ENCODE measurements around the gene ANKRD35.

ANKRD35 gene

DNA sequence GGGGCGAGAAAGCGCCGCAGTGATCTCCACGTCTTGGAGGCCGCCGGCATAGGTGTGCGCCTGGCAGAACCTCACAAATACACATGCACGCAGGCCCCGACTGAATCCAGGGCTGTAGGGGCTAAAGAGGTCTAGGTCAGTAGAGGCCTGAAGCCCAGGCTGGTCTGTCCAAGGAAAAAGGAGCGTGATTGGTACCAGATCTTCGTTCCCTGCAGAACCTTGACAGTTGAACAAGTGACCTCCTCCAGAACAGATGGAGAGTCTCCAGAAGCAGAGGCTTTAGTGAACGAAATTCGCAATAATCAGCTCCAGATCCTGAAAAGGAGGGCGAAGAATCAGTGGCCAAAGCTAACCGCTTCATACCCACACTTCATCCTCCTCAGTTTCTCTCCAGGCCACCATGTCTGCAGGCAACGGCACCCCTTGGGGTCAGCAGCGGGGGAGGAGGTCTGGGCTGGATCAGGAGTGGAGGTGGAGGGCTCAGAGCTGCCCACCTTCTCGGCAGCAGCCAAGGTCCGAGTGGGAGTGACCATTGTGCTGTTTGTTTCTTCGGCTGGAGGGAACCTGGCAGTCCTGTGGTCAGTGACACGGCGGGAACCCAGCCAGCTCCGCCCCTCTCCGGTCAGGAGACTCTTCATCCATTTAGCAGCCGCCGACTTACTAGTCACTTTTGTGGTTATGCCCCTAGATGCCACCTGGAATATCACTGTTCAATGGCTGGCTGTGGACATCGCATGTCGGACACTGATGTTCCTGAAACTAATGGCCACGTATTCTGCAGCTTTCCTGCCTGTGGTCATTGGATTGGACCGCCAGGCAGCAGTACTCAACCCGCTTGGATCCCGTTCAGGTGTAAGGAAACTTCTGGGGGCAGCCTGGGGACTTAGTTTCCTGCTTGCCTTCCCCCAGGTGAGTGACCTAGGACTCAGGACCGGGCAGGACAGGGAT is 33.6 kb upstream of the ANKRD35 start:
- peak overlapping the region; percentile 95 for H3K4me3 ChIP-seq (ENCODE audit: low read length)
- TF ChIP-seq, protein P1, sequence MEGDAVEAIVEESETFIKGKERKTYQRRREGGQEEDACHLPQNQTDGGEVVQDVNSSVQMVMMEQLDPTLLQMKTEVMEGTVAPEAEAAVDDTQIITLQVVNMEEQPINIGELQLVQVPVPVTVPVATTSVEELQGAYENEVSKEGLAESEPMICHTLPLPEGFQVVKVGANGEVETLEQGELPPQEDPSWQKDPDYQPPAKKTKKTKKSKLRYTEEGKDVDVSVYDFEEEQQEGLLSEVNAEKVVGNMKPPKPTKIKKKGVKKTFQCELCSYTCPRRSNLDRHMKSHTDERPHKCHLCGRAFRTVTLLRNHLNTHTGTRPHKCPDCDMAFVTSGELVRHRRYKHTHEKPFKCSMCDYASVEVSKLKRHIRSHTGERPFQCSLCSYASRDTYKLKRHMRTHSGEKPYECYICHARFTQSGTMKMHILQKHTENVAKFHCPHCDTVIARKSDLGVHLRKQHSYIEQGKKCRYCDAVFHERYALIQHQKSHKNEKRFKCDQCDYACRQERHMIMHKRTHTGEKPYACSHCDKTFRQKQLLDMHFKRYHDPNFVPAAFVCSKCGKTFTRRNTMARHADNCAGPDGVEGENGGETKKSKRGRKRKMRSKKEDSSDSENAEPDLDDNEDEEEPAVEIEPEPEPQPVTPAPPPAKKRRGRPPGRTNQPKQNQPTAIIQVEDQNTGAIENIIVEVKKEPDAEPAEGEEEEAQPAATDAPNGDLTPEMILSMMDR (IDR thresholded peaks at IDR 0.05; ENCODE audit: insufficient read depth, low read depth, low read length, missing control alignments), result no peak
- peak; percentile 26 for DNase-seq (ENCODE audit: low read depth)

DNA sequence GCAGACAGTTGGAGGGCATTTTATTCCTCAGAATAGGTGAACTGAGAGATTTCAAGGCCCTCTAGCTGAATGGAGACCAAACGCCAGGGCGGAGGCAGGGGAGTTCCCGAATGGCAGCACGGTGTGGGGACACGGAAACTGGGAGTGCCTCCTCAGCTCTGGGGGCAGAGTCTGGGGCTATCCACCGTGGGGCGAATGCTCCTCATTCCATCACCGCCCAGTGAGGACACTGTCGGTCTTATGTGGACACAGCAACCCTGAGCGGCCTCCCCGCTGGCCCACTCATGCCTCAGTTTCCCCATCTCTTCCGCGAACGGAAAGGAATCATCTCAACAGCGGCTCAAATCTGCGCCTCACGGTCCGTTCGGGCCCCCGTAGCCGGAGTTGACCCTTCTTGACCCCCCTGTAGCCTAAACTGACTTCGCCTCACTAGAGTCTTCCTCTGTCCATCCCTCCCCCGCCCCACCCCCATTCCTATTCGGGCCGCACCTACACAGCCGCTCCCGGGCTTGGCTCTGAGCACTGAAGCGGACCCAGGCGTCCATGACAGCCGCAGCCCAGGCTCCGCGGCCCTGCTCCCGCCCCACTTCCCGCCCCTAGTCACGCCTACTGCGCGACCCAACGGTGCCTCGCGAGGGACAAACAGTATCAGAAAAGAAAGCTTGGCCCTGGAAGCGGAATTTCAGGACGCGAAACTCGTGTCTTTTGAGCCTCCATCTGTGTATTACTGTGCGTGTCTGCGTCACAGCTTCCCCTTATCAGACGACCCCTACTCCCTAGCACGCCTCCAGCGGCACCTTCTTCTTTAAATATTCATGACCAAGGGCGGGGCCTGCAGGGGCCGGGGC is 32.7 kb upstream of the ANKRD35 start, which contains the start of gene PEX11B:
TSS of gene PEX11B (minus strand) at position 574 of the 848 bp plus-strand sequence. CDS start at position 545, 29 bp downstream.
- TF ChIP-seq, protein P1 (IDR thresholded peaks at IDR 0.05; ENCODE audit: insufficient read depth, low read depth, low read length, missing control alignments), result no peak
- H3K4me3 ChIP-seq (ENCODE audit: low read length), result peak within 1 kb of the TSS; percentile 95
- peak; percentile 92 for DNase-seq (ENCODE audit: low read depth)

DNA sequence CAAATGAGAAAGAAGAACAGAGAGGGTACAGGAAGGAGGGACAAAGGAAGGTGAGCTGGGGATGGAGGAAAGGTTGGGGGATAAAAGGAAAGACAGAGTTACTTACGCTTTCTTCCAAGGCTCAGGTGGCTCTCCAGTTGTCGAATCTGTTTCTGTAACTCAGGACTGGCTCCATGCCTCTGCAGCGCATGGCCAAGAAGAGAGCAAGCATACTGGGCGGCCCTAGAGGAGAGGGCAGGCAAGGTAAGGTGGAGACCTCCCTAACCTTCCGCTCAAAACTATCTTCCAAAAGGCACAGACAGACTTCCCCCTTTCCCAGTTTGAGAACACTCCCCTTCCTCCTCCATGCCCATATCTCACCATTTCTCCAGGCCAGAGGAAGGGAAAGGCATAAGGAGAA is 31.9 kb upstream of the ANKRD35 start:
- peak overlapping the region; percentile 95 for H3K4me3 ChIP-seq (ENCODE audit: low read length)
- TF ChIP-seq, protein P1 (IDR thresholded peaks at IDR 0.05; ENCODE audit: insufficient read depth, low read depth, low read length, missing control alignments), result no peak
- DNase-seq (ENCODE audit: low read depth), result no peak

GRCh38 chr1:145916745-145917144 is 31.1 kb upstream of the ANKRD35 start:
- no peak overlapping the region for H3K4me3 ChIP-seq (ENCODE audit: low read length)
- TF ChIP-seq, protein P1 (IDR thresholded peaks at IDR 0.05; ENCODE audit: insufficient read depth, low read depth, low read length, missing control alignments), result no peak
- DNase-seq (ENCODE audit: low read depth), result no peak

GRCh38 chr1:145912128-145912641 is 26.5 kb upstream of the ANKRD35 start:
- H3K4me3 ChIP-seq (ENCODE audit: low read length), result no peak overlapping the region
- TF ChIP-seq, protein P1 (IDR thresholded peaks at IDR 0.05; ENCODE audit: insufficient read depth, low read depth, low read length, missing control alignments), result no peak
- no peak for DNase-seq (ENCODE audit: low read depth)

DNA sequence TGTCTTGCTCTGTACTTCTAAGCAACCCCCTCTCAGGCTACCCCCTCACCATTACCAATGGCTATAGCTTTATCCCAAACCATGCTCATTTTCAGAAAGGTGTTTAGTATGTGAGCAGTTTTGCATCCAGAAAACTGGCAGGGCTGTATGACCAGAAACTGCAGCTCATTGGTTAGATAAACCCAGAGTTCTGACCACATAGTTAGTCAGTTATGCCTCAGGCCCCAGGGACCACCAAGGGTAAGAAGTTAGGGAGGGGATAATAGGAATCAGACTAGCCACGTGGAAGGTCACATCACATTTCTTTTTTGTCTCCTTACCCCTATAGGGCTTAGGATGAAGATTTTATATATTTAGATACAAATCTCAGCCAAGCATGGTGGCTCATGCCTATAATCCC is 23.0 kb upstream of the ANKRD35 start:
- DNase-seq (ENCODE audit: low read depth), result no peak
- no peak overlapping the region for H3K4me3 ChIP-seq (ENCODE audit: low read length)
- TF ChIP-seq, protein P1 (IDR thresholded peaks at IDR 0.05; ENCODE audit: insufficient read depth, low read depth, low read length, missing control alignments), result no peak

Data from epithelial cell of esophagus (primary cell).